Activated CD4-positive, alpha-beta T cell treated with anti-CD3 and anti-CD28 coated beads, Interleukin-2, amount 50 U/mL, for 4 hours (primary cell): Measurements from ENCODE around the gene MINAR2.

Experiments
- DNase-seq, 2 experiments: peaks; one replicate each; pipeline ENCODE4 v3.0.0-alpha.2; 2020

The MINAR2 gene

DNA sequence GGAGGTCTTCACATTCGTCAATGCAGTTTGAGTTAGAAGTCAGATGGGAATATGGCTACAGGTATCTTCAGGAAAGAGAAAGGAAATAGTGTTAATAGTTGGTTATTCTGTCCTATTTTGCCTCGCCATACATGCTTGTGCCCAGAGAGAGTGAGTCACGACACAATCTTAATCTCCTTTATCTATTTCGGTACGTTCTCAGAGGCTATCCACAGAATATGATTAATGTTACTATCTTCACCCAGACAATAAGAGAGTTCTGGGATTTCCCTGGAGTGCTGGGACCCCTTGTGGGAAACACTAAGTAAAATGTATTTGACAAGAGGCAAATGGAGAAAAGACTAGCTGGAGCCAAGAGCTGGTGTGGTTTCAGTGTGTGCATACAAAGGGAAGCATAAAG is 25.5 kb downstream of the MINAR2 start:
- DNase-seq, result no peak

DNA sequence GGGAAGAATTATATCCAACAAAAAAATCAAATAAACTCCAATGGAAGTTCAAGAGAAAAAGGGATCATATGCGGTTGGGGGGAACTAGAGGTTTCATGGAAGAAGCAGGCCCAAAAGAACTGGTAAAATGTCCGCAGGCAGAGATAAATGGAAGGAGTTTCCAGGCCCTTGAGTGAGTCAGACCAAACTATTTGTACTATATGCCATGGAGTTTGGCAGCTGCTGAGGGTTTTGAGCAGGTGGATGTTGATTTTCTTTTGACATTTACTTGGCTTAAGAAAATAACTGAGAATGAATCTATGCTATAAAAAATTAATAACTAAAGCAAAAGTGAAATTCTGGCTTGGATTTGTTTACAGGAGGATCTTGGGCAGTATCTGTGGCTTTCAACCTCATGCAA is 33.7 kb downstream of the MINAR2 start:
- no peak for DNase-seq

DNA sequence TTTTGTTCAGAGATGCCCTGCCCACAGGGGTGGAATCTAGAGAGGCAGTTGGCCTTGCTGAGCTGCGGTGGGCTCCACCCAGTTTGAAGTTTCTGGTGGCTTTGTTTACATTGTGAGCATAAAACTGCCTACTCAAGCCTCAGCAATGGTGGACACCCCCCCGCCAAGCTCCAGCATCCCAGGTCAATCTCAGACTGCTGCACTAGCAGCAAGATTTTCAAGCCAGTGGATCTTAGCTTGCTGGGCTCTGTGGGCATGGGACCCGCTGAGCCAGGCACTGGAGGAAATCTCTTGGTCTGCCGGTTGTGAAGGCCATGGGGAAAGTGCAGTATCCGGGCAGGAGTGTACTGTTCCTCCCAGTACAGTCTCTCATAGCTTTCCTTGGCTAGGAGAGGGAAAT is 55.5 kb downstream of the MINAR2 start:
- DNase-seq, result no peak

DNA sequence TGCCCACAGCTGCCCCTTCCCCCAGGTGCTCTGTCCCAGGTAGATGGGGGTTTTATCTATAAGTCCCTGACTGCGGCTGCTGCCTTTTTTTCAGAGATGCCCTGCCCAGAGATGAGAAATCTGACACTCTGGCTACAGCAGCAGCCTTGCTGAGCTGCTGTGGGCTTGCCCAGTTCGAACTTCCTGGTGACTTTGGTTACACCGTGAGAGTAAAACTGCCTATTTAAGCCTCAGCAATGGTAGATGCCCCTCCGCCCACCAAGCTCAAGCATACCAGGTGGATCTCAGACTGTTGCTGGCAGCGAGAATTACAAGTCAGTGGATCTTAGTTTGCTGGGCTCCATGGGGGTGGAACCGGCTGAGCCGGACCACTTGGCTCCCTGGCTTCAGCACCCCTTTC is 56.8 kb downstream of the MINAR2 start:
- no peak for DNase-seq

DNA sequence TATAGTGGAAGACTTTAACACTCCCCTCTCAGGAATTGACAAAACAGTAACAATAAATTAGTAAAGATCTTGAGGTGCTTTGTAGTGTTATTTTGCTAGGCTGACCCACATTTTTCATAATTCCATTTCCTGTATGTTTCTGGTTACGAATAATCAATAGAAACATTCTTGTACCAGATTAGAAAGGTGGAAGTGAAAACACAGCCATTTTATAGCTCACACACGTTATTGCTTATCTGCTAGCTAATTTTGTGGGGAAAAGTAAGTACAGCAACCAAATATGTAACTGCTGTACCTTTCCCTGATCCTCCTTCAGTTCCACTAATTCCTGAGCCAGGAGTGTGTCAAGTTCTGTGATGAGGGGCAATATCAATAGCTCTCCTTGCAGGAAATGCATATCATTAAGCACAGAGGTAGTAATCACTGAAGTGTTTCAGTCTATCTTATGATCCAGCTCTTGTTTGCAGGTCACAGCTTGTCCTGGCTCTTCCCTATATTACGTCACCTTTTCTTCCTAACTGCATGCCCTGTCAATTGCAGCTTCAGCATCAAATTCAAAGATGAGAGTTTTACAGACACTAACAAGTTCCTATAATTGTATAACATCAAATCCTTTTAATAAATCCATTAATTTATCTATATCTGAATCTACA is 59.4 kb downstream of the MINAR2 start:
- no peak for DNase-seq
